HepG2 (cell line): ENCODE measurements around the gene CCDC142. TPM values are rescaled to one million over a fixed set of nuclear protein-coding genes. Genes with fewer than 3 reads are reported as not detected.
A peak's percentile ranks its signal among the peaks of the same experiment; 100 is the strongest.

Source experiments
- BRCA1 ChIP-seq: sonication (generic); formaldehyde crosslinking; IDR thresholded peaks from 2 replicates; pipeline ENCODE4 v1.4.0; 2020; ENCODE audit warnings: missing genetic modification reagents
- E2F5 ChIP-seq: sonication (generic); formaldehyde crosslinking; conservative IDR thresholded peaks from 2 replicates; pipeline ENCODE4 v1.4.0; 2020; ENCODE audit warnings: missing genetic modification reagents
- FOXM1 ChIP-seq: sonication (generic); formaldehyde crosslinking; IDR thresholded peaks from 2 replicates; pipeline ENCODE4 v1.5.0; 2020; ENCODE audit warnings: missing genetic modification reagents
- GATA4 ChIP-seq: sonication (generic); IDR thresholded peaks from 2 replicates; pipeline ENCODE4 v1.6.1; 2016; ENCODE audit warnings: antibody characterized with exemption, low read depth, borderline replicate concordance
- MBD4 ChIP-seq: IDR thresholded peaks from 2 replicates; pipeline ENCODE4 v1.6.1; 2012; ENCODE audit warnings: low read length, inconsistent platforms, borderline replicate concordance
- POLR2AphosphoS5 ChIP-seq: IDR thresholded peaks from 2 replicates; pipeline ENCODE4 v1.6.1; 2012; ENCODE audit warnings: low read depth, low read length
- PRDM4 ChIP-seq: sonication (generic); formaldehyde crosslinking; IDR thresholded peaks from 2 replicates; pipeline ENCODE4 v1.9.0; 2021; ENCODE audit warnings: missing genetic modification reagents, borderline replicate concordance
- RBFOX2 ChIP-seq: fragments of 200-400 bp; formaldehyde crosslinking; IDR thresholded peaks from 2 replicates; pipeline ENCODE4 v1.6.1; 2017; ENCODE audit warnings: low read depth, mild to moderate bottlenecking, low read length
- RBM22 ChIP-seq: fragments of 200-400 bp; formaldehyde crosslinking; optimal IDR thresholded peaks from 2 replicates; pipeline ENCODE3; 2017; ENCODE audit warnings: mild to moderate bottlenecking, low read length, moderate library complexity
- RERE ChIP-seq: IDR thresholded peaks from 2 replicates; pipeline ENCODE4 v1.6.1; 2016; ENCODE audit warnings: low read depth, missing genetic modification reagents, missing compliant biosample characterization
- RXRA ChIP-seq: sonication (generic); formaldehyde crosslinking; IDR thresholded peaks from 2 replicates; pipeline ENCODE4 v1.5.1; 2020; ENCODE audit warnings: missing genetic modification reagents
- SALL1 ChIP-seq: sonication (generic); formaldehyde crosslinking; IDR thresholded peaks from 2 replicates; pipeline ENCODE4 v1.8.0; 2022; ENCODE audit warnings: mild to moderate bottlenecking, missing genetic modification reagents
- SIN3A ChIP-seq: IDR thresholded peaks from 2 replicates; pipeline ENCODE4 v1.6.1; 2011; ENCODE audit warnings: low read depth, mild to moderate bottlenecking, control low read depth, low read length, borderline replicate concordance
- SOX5 ChIP-seq: IDR thresholded peaks from 2 replicates; pipeline ENCODE4 v1.6.1; 2016; ENCODE audit warnings: borderline replicate concordance
- TBX3 ChIP-seq: fragments of 450-650 bp; IDR thresholded peaks from 2 replicates; pipeline ENCODE4 v1.6.1; 2017; ENCODE audit warnings: antibody characterized with exemption, mild to moderate bottlenecking, inconsistent platforms, borderline replicate concordance
- U2AF1 ChIP-seq: fragments of 200-400 bp; formaldehyde crosslinking; optimal IDR thresholded peaks from 2 replicates; pipeline ENCODE3; 2017; ENCODE audit warnings: mild to moderate bottlenecking, low read depth, low read length
- ZBTB8A ChIP-seq: sonication (generic); formaldehyde crosslinking; IDR thresholded peaks from 2 replicates; pipeline ENCODE4 v1.4.0; 2020; ENCODE audit warnings: mild to moderate bottlenecking, low read depth, missing genetic modification reagents, borderline replicate concordance
- ZFP90 ChIP-seq: sonication (generic); formaldehyde crosslinking; IDR thresholded peaks from 2 replicates; pipeline ENCODE4 v1.8.0; 2022; ENCODE audit warnings: missing genetic modification reagents, mild to moderate bottlenecking, inconsistent platforms, borderline replicate concordance
- ZMAT3 ChIP-seq: sonication (generic); formaldehyde crosslinking; conservative IDR thresholded peaks from 2 replicates; pipeline ENCODE4 v1.7.0; 2021; ENCODE audit warnings: missing genetic modification reagents
- ZNF136 ChIP-seq: sonication (generic); formaldehyde crosslinking; IDR thresholded peaks from 2 replicates; pipeline ENCODE4 v1.8.1; 2022; ENCODE audit warnings: low read depth, mild to moderate bottlenecking, moderate library complexity, missing genetic modification reagents
- ZNF17 ChIP-seq: sonication (generic); formaldehyde crosslinking; IDR thresholded peaks from 2 replicates; pipeline ENCODE4 v1.5.0; 2020; ENCODE audit warnings: mild to moderate bottlenecking, missing genetic modification reagents
- ZNF510 ChIP-seq: sonication (generic); formaldehyde crosslinking; IDR thresholded peaks from 2 replicates; pipeline ENCODE4 v1.4.0; 2020; ENCODE audit warnings: low read depth, mild to moderate bottlenecking, missing genetic modification reagents
- ZNF775 ChIP-seq: sonication (generic); formaldehyde crosslinking; IDR thresholded peaks from 2 replicates; pipeline ENCODE4 v1.4.0; 2020; ENCODE audit warnings: missing genetic modification reagents, mild to moderate bottlenecking, moderate library complexity, borderline replicate concordance
- ZNF839 ChIP-seq: sonication (generic); formaldehyde crosslinking; IDR thresholded peaks from 2 replicates; pipeline ENCODE4 v1.4.0; 2020; ENCODE audit warnings: missing genetic modification reagents, mild to moderate bottlenecking, borderline replicate concordance
- polyA plus RNA-seq, 8 experiments: library from polyadenylated mRNA; depleted of rRNA in 3 of 8; stranded (reverse) in 7 of 8; unstranded in 1 of 8; fragments of >200 nt; fragmentation: Illumina TruSeq in 4 of 8; extraction: Trizol in 4 of 8; gene quantifications; 2 replicates each; pipeline versions ENCODE4 v1.2.1 to v1.2.3, GENCODE V29; 2011 to 2016; ENCODE audit warnings: low read depth in 4 of 8, missing spikeins in 1 of 8, mixed read lengths in 1 of 8; ENCODE audit not compliant: insufficient read depth in 1 of 8
- total RNA-seq, 5 experiments: library from RNA; depleted of rRNA; stranded (reverse); fragments of >200 nt; fragmentation: Illumina TruSeq; extraction: Trizol; gene quantifications; 2 replicates each; pipeline ENCODE4 v1.2.3, GENCODE V29; 2016; ENCODE audit warnings: low read depth in 1 of 5

The CCDC142 gene
- total and polyA plus RNA-seq, 2 of the 13 experiments (the other 11 are each of a cell fraction or from before 2014, with no cell fraction given) = 14.7 to 30.4 TPM

- TF ChIP-seq ZFP90 (CRISPR knock-in tag) = 0 out of 2 replicates have a peak, but pooled peaks have one; percentile 2
- TF ChIP-seq SALL1 (CRISPR knock-in tag) = no peak
- TF ChIP-seq RBFOX2 = 0 out of 2 replicates have a peak, but pooled peaks have one; percentile 4
- TF ChIP-seq PRDM4 (CRISPR knock-in tag) = no peak
- TF ChIP-seq E2F5 = no peak
- no peak for TF ChIP-seq ZNF17 (CRISPR knock-in tag)
- no peak for TF ChIP-seq BRCA1 (CRISPR knock-in tag)
- TF ChIP-seq ZNF510 (CRISPR knock-in tag) = no peak
- TF ChIP-seq ZNF839 (CRISPR knock-in tag) = no peak
- TF ChIP-seq ZBTB8A (CRISPR knock-in tag) = no peak
- no peak for TF ChIP-seq ZMAT3
- peak; percentile 59; the same call in 1 of the 2 replicates for TF ChIP-seq RXRA (CRISPR knock-in tag)
- TF ChIP-seq TBX3 = no peak
- no peak for TF ChIP-seq ZNF775 (CRISPR knock-in tag)
- TF ChIP-seq ZNF136 (CRISPR knock-in tag) = no peak
- TF ChIP-seq SOX5 = peak; percentile 52; the same call in 1 of the 2 replicates
- peak; percentile 13 for TF ChIP-seq RBM22
- TF ChIP-seq SIN3A = 0 out of 2 replicates have a peak, but pooled peaks have one; percentile 38
- no peak for TF ChIP-seq MBD4
- peak; percentile 17 for TF ChIP-seq U2AF1
- TF ChIP-seq RERE (CRISPR knock-in tag) = no peak
- peak; percentile 15; the same call in 1 of the 2 replicates for TF ChIP-seq POLR2AphosphoS5
- no peak for TF ChIP-seq FOXM1 (CRISPR knock-in tag)
- TF ChIP-seq GATA4 = 0 out of 2 replicates have a peak, but pooled peaks have one; percentile 12
Measured at GRCh38 chr2:74425523-74425922, 57.3 kb downstream of the CCDC142 start (continued).
